GM19397 (cell line): Measurements from ENCODE around the gene MED7.

ENCODE experiments used
- ATAC-seq: cut with Tn5 transposase; IDR thresholded peaks from one replicate; pipeline ENCODE4 v1.9.1; 2021; ENCODE audit warnings: mild to moderate bottlenecking, moderate library complexity; ENCODE audit not compliant: unreplicated experiment

MED7 gene

DNA sequence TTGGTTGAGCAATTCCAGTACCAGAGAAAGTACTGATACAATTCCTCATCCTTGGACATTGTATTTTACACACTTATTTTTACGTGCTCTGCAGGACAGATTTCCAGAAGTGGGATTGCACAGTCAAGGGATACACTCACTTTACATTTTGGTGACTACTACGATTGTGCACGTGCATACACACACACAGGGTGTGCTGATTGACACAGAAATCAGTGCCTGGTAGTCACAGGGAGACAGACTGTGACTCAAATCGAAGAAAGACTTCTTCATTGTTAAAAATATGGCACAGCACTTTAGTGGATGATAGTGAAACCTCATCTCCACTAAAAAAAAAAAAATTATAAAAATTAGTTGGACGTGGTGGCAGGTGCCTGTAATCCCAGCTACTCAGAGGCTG lies 21.9 kb upstream of the MED7 start:
- no peak for ATAC-seq

DNA sequence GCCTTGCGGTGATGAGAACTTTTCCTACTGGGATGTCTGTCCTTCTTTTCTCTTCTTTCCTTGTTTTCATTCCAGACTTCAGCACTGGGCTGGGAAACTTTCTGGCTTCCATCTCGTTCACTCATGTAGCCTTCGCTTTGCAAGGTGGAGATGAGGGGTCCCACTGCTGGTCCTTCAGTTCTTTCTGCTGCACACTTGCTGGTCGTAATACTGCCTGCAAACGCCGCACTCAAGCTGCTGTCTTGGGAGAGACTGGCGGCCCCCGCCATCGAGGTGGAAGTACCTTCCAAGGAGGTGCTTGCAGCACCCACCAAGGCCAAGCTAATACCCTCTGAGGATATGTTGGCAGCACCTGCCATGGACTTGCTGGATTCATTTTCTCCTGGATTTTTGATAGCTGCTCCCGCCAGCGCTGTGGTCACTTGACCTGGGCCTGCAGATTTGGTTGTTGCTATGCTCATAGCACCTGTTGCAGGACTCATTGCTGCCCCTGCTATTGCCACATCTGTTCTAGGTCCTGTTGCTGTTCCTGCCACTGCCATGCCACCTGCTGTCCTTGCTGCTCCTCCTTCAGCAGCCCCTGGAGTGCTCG lies 20.4 kb upstream of the MED7 start:
- ATAC-seq = no peak

DNA sequence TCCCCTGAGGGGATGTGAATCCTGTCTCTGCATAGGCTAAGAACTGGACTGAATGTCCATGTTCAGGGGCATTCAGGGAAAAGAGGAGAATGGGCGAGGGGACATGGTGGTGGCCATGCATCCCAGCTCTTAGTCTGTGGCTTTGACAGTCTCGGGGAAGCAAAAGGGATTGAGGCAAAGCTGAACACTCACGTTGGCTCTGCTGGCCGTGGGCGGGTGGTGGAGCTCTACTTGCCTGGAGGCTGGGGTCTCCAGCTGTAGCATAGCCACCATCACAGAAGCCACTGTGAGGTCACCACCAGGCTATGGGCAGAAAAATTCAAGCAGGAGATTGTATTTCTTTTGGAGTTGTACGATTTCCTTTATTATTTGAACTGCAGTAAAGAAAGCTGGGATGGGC lies 19.3 kb upstream of the MED7 start:
- no peak for ATAC-seq

DNA sequence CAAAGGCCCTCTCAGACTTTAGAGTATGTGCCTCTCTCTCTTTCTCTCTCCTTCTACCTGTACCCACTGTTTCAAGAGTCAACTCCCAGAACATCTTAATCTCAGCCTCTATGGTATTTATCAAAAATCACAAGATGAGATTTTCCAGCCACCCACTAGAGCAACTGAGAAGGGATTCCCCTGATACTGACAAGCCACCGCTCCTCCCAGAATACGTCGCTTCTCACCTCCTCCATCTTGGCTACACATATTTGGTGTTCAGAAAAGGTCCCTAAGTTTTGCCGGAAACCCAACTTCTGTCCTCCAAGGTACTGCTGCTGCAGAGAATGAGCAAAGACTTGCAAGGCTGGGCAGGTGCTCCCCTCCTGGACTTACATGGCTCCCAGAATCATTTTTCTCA lies 17.3 kb upstream of the MED7 start:
- no peak for ATAC-seq

DNA sequence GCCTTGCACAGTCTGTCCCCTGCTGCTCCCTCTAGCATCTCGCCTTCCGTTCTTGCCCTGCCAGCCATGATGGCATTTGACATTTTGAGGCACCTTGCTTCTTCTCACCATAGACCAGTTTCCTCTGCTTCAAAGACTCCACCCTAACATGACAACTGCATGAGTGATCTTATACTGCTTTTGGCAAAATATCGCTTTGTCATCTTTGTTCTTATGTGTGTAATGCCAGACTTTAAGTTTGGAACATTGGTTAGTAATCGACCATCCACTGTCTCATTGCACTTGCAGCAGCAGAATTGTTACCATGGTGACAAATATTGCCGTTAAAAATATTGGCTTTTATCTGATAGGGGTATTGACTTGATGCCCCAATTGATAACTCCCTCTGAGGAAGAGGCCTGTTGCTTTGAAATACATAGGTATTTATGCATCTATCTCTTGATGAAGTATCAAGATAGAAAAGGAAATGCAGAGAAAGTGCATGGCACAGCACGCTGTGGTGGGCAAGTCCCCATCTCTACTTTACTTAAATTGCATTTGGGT lies 16.6 kb upstream of the MED7 start:
- no peak for ATAC-seq

DNA sequence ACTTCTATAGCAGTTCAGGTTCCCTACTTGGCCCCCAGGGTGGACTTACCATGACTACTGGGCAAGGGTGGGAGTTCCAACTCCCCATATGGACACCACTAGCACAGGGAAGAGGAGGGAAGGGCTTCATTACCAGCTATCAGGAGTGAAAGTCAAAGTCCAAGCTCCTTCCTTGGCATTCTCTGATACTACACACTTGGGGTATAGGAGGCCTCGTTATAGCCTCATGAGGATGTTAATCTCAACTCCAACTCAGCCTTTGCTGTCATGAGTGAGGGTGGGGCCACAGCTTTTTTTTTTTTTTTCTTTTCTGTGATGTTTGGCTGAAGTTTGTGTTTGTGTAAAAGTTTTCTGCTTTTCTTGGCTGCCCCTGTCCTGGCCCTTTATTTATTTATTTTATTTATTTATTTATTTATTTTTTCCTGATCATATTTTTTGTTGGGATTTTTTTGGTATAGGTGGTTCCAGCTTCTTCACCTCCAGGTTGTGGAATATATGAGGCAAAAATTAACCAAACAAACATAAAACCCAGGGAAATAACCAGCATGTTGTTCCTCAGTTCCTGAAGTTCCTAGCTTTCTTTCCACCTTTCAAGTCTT lies 14.7 kb upstream of the MED7 start:
- no peak for ATAC-seq

DNA sequence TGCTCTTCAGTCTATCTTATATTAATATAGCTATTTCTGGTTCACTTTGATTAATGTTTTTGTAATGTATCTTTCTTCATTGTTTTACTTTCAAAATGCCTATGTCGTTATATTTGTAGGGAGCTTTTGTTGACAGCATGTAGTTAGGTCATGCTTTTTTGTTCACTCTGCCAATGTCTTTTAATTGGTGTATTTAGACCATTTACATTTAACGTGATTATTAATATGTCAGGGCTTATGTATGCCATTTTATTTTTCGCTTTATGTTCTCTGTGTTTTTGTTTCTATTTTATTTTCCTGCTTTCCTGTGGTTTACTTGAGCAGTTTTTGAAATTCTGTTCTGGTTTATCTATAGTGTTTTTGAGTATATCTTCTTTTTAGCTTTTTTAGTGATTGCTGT lies 12.6 kb upstream of the MED7 start:
- ATAC-seq = no peak

DNA sequence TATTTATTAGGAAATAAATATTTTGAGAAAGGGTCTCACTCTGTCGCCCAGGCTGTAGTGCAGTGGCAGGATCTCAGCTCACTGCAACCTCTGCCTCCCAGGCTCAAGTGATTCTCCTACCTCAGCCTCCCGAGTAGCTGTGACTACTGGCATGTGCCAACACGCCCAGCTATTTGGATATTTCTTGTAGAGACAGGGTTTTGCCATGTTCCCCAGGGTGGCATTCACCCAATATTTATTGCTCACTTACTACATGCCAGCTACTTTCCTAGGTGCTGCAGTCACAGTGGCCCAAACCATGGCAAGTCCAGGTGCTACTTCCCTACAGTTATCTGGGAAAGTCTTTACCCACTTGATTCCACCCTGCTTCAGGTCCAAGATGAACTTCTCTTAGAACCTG lies 8.3 kb upstream of the MED7 start:
- no peak for ATAC-seq

DNA sequence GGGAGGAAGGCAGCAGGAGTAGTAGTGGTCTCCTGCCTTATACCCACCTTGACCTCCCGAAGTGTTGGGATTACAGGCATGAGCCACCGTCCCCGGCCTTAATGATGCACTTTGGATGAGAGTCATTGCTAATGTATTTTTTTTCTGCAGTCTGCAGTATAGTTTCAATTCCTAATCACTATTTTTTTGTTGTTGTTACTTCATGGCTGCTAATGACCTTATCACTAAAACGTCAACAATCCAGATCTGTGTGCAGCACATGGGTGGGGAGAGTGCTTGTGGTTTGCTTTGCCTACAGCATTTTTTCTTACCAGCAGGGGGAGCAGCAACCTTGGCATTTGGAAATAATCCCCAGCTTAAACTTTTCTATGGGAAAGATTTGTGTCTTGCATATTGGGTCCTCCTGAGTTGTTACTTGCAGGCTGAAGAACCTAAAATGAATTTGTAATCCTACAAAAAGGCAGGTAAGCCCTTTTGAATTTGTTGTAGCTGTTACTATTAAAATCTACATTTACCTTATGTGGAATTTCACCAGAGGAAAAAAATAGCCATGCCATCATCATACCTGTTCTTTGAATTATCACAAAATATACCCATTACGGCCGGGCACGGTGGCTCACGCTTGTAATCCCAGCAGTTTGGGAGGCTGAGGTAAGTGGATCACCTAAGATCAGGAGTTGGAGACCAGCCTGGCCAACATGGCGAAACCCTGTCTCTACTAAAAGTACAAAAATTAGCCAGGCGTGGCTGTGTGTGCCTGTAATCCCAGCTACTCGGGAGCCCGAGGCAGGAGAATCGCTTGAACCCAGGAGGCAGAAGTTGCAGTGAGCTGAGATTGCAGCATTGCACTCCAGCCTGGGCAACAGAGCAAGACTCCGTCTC lies 6.3 kb upstream of the MED7 start:
- no peak for ATAC-seq

DNA sequence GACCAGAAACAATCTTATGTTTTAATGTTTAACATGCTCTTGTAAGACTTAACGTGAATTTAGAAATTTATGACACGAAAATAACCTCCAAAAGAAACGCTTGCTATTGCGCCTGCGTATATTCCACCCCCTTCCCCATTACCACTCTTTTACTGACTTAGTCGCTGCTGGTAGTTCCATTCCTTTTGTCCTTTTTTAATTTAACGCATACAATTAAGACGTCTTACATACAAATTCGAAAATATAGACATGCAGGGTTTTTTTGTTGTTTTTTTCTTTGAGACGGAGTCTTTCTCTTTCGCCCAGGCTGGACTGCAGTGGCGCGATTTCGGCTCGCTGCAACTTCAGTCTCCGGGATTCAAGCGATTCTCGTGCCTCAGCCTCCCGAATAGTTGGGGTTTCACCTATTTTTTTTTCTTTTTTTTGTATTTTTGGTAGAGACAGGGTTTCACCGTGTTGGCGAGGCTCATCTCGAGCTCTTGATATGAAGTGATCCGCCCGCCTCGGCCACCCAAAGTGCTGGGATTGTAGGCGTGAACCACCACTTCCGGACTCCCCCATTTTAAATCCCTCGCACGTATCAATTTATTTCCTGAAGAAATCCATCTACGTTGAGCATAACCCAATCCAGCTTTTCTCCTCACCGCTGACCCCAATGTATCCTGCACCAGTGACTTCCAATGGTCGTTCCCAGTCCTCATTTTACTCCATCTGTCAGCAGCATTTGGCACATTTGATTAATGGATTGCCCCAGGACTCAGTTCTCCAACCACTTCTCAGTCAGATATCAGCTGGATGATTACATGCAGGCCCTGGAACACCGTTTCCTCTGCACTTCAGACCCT lies 684 bp upstream of the MED7 start:
- ATAC-seq = peak; percentile 38

DNA sequence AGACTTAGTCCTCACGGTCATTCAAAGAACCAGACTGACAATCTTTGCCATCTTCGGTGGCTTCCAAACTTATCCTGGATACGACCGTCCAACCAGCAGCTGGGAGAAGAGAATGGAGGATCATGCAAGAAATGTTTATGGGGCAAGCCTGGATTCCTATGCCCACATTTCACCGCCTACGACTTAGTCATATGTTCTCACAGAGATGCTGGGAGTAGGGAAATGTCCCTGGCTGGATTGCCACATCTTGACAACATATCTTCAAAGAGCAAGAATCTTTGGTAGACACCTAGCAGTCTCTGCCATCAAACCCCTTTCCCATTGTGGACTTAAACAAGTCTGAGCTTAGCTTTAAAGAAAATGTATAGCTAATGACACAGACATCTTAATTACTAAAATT lies 5.0 kb downstream of the MED7 start:
- ATAC-seq = no peak

DNA sequence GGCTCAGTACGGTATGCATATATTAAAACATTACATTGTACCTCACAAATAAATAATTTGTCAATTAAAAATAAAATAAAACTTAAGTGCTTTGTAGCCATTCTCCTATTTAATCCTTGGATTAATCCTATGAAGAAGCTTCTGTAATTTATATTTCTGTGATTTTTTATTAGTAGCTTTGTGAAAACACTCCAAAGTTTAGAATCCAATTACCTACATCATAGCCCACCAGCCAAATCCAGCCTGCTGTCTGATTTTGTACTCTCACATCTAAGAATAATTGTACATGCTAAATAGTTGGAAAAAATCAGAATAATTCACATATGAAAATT lies 10.4 kb downstream of the MED7 start:
- ATAC-seq = no peak

DNA sequence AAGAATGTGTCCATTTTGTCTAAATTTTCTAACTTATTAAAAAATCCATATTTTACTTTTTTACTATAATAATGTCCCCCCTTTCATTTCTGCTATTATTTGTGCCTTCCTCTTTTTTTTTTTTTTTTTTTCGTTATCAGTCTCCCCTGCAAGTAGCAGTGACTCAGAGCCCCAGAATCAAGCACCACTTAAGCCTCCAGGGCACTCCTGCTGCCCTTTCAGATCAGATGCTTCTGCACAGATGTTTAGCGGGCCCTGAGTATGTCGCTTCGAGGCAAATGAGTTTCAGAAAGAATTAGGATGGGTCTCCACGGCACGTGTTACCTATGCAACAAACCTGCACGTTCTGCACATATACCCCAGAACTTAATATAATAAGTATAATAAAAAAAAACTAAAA lies 11.7 kb downstream of the MED7 start:
- ATAC-seq = no peak

DNA sequence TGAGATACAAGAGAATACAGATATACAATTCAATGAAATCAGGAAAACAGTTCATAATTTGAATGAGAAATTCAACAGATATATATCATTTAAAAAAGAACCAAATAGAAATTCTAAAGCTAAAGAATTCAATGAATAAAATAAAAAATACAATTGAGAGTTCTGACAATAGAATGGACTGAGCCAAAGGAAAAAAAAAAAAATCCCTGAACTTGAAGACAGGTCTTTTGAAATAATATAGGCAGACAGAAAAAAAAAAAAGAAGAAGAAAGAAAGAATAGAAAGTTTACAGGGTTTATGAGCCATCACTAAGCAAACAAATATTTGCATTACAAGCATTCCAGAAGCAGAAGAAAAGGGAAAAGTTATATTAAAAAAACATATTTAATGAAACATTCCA lies 21.0 kb downstream of the MED7 start:
- ATAC-seq = no peak

DNA sequence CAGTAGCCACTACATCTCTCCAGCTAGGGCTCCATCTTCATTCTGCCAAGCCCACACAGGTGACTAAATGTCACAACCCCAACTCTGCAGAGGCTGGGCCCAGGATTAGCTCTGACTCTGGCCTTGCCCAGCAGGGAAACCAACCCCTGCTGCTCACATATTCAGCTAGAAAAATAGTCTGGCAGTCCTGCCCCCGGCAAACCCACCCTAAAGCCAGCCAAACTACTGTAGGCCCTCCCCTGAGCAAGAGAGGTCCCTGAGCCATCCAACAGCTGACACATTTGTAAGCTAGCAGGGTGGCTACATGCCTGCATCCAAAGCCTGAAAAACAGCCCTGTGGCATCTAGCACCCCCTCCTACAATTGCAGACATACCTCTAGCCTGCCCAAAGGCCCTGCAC lies 22.6 kb downstream of the MED7 start:
- ATAC-seq = no peak

DNA sequence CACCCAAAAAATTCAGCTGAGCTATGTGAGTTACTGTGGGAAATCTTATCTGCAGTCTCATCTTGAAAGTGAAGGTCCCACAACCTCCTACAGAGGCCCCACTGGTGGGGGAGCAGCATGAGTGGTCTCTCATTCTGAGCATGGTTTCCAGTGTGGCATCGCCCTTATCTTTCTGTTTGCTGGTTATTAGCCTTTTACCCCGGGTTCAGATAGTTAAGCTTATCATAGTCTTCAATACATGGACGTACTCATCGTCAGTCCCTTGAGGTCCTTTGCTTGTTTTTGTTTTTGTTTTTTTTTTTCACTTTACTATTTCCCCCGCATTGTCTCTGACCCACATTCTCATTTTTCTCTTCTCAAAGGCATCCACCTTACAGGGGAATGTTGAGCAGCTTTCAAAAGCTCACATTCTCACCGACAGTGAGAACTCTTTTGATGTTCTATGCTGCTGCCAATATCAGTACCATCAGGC lies 26.1 kb downstream of the MED7 start:
- ATAC-seq = no peak

DNA sequence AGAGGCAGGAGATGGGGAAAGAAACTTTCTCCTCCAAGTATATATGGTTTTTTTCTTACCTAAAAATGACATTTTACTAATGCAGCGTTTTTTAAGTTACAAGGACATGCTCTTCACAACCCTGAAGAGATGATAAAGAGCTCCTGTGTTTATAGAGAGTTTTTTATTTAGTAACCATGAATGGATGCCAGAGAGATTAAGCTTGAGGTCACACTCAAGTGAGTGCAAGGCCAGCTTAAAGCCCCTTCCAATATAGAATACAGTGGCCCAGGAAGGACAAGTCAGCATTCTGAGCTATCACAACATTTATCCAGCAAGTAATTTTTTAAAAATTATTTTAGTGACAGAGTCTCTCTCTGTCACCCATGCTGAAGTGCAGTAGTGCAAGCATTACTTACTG lies 27.2 kb downstream of the MED7 start:
- ATAC-seq = no peak

DNA sequence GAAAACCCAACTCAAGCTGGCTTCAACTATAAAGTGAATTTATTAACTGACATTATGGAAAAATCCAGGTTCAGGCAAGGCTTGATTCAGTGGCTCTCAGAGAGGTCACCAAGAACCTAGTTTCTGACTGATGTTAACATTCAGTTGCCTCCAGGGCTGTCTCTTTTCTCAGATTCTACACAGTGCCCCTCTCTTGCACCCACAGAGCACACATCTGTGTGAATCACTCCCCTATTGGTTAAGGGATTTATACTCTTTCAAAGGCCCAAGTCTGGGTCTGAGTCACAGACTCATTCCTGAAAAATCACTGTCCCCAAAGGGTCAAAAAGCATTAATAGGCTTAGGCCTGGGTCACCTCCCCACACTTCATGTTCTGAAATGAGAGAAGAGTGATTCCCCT lies 27.7 kb downstream of the MED7 start:
- no peak for ATAC-seq

DNA sequence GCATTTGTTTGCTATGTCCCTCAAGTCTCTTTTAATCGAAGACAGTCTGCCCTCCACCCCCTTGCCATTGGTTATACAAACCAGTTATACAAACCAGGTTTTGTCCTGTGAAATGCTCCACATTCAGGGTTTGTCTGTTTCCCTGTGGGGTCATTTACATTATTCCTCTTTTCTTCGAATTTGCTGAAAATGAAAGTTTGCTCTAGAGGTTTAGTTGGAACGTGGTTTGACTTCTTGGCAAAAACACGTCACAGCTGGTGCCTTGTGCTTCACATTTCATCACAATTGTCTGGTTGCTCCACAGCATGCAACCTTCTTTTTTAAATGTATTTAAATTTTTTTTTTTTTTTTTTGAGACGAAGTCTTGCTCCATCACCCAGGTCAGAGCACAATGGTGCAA lies 29.7 kb downstream of the MED7 start:
- no peak for ATAC-seq

DNA sequence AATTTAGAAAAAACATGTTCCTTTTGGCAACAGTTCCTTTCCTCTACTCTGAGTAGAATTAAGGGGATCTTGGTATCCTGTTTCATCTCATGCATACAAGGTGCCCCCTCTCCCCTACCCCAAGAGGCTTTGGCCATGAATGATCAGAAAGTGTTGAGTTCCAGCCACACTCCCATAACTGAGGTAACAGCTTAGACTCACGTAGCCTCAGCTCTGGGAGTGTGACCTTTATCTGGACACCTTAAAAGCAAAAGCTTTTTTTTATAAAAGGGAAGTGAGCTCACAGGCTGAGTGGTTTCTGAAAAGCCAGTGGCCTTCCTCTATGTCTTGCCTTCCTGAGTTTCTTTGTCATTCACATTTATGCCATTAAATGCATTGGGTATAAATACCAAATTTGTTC lies 32.9 kb downstream of the MED7 start:
- ATAC-seq = peak; percentile 58

DNA sequence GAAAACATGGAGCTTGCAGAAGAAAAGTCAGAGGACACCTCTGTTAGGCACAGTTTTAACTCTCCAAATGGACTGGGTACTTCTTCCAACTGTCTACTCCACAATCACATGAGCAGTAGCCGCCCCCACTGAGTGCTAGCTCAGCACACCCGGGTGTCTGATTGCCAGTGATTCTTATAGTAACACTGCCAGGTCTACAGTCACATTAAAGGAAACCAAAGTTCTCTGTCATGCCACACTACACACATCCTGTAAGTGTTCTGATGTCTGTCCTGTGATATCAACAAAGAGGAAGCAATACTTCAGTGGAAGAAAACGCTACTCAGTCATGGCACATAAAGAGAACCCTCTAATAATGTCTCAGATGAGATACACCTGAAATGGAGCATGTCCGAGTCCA lies 33.7 kb downstream of the MED7 start, which contains the start of gene HAVCR2:
TSS of gene HAVCR2 (minus strand) at position 69 of the 400 bp plus-strand sequence. CDS start at position 8, 61 bp downstream.
- peak; percentile 80 for ATAC-seq
